ENCODE measurements around the gene ORC5. TPM values are rescaled to one million over a fixed set of nuclear protein-coding genes. Genes with fewer than 3 reads are reported as not detected.

ORC5 gene
- total and polyA plus RNA-seq, 7 donors = 8.4 to 30.8 (median 20.8) TPM

DNA sequence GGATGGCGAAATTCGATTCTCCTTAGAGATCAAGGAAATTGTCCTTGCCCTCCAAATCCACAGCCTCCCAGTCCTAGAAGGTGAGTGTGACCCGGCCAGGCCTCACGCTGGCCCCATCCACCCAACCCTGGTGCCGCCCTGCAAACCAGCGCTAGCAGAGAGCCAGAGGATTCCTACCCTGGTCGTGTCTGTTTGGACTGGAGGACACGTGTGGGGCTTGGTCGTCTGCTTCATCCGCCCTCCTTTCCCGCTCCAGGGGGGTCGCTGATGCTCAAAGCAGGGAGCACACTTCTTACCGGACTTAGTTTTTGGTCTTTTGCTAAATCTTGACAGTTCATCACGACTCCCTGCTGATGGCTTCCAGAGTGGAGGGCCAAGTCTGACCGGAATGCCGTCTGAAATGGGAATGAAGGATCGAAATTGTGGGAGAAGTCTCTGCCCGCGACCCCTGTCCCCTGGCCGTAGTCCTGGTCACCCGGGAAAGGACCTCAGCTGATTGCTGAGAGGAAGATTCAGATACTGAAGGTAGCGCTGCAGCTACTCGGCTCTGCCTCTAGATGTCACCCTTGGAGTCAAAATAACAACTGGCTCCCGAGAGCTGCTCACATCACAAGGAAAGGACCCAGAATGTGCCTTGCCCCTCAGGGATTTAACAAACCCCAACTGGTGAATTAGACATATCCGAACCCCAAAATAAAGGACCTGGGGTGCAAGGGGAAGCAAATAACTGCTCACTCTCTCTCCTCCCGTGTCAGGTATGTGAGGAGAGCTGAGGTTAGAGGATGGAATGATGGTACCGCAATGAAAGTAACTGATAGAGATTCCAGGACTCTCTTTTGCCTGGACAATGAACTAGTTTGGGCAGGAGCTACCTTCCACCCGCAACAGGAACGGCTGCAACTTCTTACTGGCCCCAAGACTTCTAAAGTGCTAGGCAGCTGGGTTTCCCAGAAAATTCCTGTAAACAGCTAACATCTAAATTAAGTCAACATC, 23.5 kb upstream of the ORC5 start:
- intact Hi-C loops (cut with DNase I) = loop anchor here (5.0 kb wide), 2 partner anchors 616 to 686 kb away; no protein-coding TSS in a partner anchor
- DNase-seq = peak; percentile 66
- TF ChIP-seq, protein P1, sequence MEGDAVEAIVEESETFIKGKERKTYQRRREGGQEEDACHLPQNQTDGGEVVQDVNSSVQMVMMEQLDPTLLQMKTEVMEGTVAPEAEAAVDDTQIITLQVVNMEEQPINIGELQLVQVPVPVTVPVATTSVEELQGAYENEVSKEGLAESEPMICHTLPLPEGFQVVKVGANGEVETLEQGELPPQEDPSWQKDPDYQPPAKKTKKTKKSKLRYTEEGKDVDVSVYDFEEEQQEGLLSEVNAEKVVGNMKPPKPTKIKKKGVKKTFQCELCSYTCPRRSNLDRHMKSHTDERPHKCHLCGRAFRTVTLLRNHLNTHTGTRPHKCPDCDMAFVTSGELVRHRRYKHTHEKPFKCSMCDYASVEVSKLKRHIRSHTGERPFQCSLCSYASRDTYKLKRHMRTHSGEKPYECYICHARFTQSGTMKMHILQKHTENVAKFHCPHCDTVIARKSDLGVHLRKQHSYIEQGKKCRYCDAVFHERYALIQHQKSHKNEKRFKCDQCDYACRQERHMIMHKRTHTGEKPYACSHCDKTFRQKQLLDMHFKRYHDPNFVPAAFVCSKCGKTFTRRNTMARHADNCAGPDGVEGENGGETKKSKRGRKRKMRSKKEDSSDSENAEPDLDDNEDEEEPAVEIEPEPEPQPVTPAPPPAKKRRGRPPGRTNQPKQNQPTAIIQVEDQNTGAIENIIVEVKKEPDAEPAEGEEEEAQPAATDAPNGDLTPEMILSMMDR (IDR thresholded peaks at IDR 0.05) = peak in 3 of 4 experiments; percentile 55 to 75 (median 64)
- TF ChIP-seq EP300 (IDR thresholded peaks at IDR 0.05) = no peak

GRCh38 chr7:104230606-104231005, 22.8 kb upstream of the ORC5 start:
- Histone ChIP-seq H3K4me3 (no peak overlapping the region), H3K36me3 (no peaks in the 10 kb centered on the region), H3K27ac (no peak overlapping the region), H3K27me3 (no peaks in the 10 kb centered on the region), H3K4me1 (no peaks in the 10 kb centered on the region), H3K9me3 (no peaks in the 10 kb centered on the region)
- TF ChIP-seq EP300 (IDR thresholded peaks at IDR 0.05) (no peak), POLR2AphosphoS5 (IDR thresholded peaks at IDR 0.05) (no peak), POLR2A (IDR thresholded peaks at IDR 0.05) (no peak)
- TF ChIP-seq, protein P1 (IDR thresholded peaks at IDR 0.05) = no peak
- WGBS, 2 donors = 46 to 49% methylated on average over 4 of the region's 4 CpGs
- intact Hi-C loops (cut with DNase I) = loop anchor here (5.0 kb wide), 2 partner anchors 617 to 687 kb away; no protein-coding TSS in a partner anchor
- DNase-seq = no peak

More for the DNA sequence above, 23.5 kb upstream of the ORC5 start:
- H3K27me3 ChIP-seq = no peaks in the 10 kb centered on the region
- H3K9me3 ChIP-seq = no peaks in the 10 kb centered on the region
- H3K4me1 ChIP-seq = no peaks in the 10 kb centered on the region
- no peak overlapping the region for H3K4me3 ChIP-seq
- no peaks in the 10 kb centered on the region for H3K36me3 ChIP-seq
- 26 to 28% methylated on average over 29 of the region's 29 CpGs for WGBS, 2 donors
- H3K27ac ChIP-seq = no peak overlapping the region

DNA sequence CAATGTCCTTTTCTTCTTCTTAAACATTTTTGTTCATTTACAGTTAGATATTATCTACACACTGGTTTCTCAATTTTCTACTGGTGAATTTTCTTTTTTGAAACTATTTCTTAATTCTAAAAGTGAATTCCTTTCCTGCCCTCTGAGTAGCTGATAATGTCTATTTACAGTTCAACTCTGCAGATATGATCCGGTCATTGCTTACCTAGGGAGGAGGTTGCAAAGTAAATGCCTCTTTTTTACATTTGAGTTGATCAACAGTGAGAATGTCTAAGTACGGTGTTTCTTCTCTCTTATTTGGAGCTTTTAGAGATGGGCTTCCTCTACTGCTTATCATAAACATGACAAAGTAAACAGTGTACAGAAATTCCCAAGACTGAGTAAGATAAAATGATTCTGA, 20.6 kb upstream of the ORC5 start:
- Histone ChIP-seq H3K4me1 (no peaks in the 10 kb centered on the region), H3K4me3 (no peak overlapping the region), H3K27ac (no peak overlapping the region), H3K36me3 (no peaks in the 10 kb centered on the region), H3K27me3 (no peaks in the 10 kb centered on the region), H3K9me3 (no peaks in the 10 kb centered on the region)
- DNase-seq = no peak
- WGBS, 2 donors = 13 to 63% methylated on average over 2 of the region's 2 CpGs
- intact Hi-C loops (cut with DNase I) = no loop called here
- no peak for TF ChIP-seq EP300 (IDR thresholded peaks at IDR 0.05)
- TF ChIP-seq, protein P1 (IDR thresholded peaks at IDR 0.05) = no peak
- no peak for TF ChIP-seq POLR2A (IDR thresholded peaks at IDR 0.05)
- no peak for TF ChIP-seq POLR2AphosphoS5 (IDR thresholded peaks at IDR 0.05)

GRCh38 chr7:104225451-104225850, 17.6 kb upstream of the ORC5 start:
- Histone ChIP-seq H3K4me3 (no peak overlapping the region), H3K9me3 (peaks cover 0 to 4% (median 0%) of the 10 kb centered on the region in 4 donors), H3K27me3 (no peaks in the 10 kb centered on the region), H3K36me3 (no peaks in the 10 kb centered on the region), H3K4me1 (no peaks in the 10 kb centered on the region), H3K27ac (no peak overlapping the region)
- TF ChIP-seq EP300 (IDR thresholded peaks at IDR 0.05) (no peak), POLR2A (IDR thresholded peaks at IDR 0.05) (no peak), POLR2AphosphoS5 (IDR thresholded peaks at IDR 0.05) (no peak)
- TF ChIP-seq, protein P1 (IDR thresholded peaks at IDR 0.05) = no peak
- intact Hi-C loops (cut with DNase I) = no loop called here
- 78 to 88% methylated on average over 1 of the region's 1 CpG for WGBS, 2 donors
- DNase-seq = no peak
